HL-60 (cell line): Measurements from ENCODE around the gene PRDM16.

Experiments used
- DNase-seq, 2 experiments: peaks; one replicate each; pipeline ENCODE4 v3.0.0-alpha.2; 2010 to 2020; ENCODE audit warnings: low read depth in 1 of 2, low spot score in 1 of 2
- H3K27ac ChIP-seq: fragments of 250-450 bp; sonication (Bioruptor Pico); replicated peaks from 2 replicates; pipeline ENCODE4 v1.5.1; 2020; ENCODE audit warnings: mild to moderate bottlenecking, moderate library complexity
- H3K27me3 ChIP-seq: fragments of 250-450 bp; sonication (Bioruptor Pico); 2 replicates; pipeline ENCODE4 v1.5.1; 2021; ENCODE audit warnings: mild to moderate bottlenecking, moderate library complexity; ENCODE audit not compliant: insufficient read depth, poor library complexity, severe bottlenecking
- H3K4me3 ChIP-seq: replicated peaks from 2 replicates; pipeline ENCODE4 v1.5.1; 2011; ENCODE audit warnings: mild to moderate bottlenecking, control low read depth, low read length; ENCODE audit not compliant: insufficient read depth
- CTCF ChIP-seq: IDR thresholded peaks from one replicate; pipeline ENCODE4 v1.5.1; 2011; ENCODE audit warnings: low read length, control low read depth, inconsistent platforms; ENCODE audit not compliant: insufficient read depth
- GABPA ChIP-seq: IDR thresholded peaks from 2 replicates; pipeline ENCODE4 v1.6.1; 2012; ENCODE audit warnings: low read depth
- POLR2AphosphoS5 ChIP-seq: IDR thresholded peaks from 2 replicates; pipeline ENCODE4 v1.6.1; 2012; ENCODE audit warnings: low read depth
- REST ChIP-seq: IDR thresholded peaks from 2 replicates; pipeline ENCODE4 v1.6.1; 2012; ENCODE audit warnings: low read depth; ENCODE audit not compliant: insufficient replicate concordance
- SPI1 ChIP-seq: IDR thresholded peaks from 2 replicates; pipeline ENCODE4 v1.6.1; 2012; ENCODE audit warnings: low read depth, mild to moderate bottlenecking, borderline replicate concordance

The PRDM16 gene

GRCh38 chr1:3033790-3034090, 35.3 kb upstream of the PRDM16 start:
- Histone ChIP-seq H3K27ac (no peak overlapping the region), H3K27me3 (no peaks in the 10 kb centered on the region), H3K4me3 (no peak overlapping the region)
- no peak for TF ChIP-seq POLR2AphosphoS5
- TF ChIP-seq SPI1, result no peak
- TF ChIP-seq CTCF, result no peak
- TF ChIP-seq GABPA, result no peak
- TF ChIP-seq REST, result no peak
- DNase-seq, result no peak

GRCh38 chr1:3034162-3034561, 34.8 kb upstream of the PRDM16 start:
- no peak overlapping the region for H3K4me3 ChIP-seq
- TF ChIP-seq GABPA (no peak), SPI1 (no peak), REST (no peak), POLR2AphosphoS5 (no peak), CTCF (no peak)
- no peaks in the 10 kb centered on the region for H3K27me3 ChIP-seq
- H3K27ac ChIP-seq, result no peak overlapping the region
- DNase-seq, result no peak

- H3K27me3 ChIP-seq, result no peaks in the 10 kb centered on the region
- H3K4me3 ChIP-seq, result no peak overlapping the region
- no peak for TF ChIP-seq SPI1
- TF ChIP-seq GABPA, result no peak
- no peak for TF ChIP-seq POLR2AphosphoS5
- TF ChIP-seq REST, result no peak
- TF ChIP-seq CTCF, result no peak
- H3K27ac ChIP-seq, result no peak overlapping the region
- DNase-seq, result no peak
These were observed 34.1 kb upstream of the PRDM16 start for GRCh38 chr1:3034728-3035562.
